ENCODE data around the gene KCNJ10.

DNA sequence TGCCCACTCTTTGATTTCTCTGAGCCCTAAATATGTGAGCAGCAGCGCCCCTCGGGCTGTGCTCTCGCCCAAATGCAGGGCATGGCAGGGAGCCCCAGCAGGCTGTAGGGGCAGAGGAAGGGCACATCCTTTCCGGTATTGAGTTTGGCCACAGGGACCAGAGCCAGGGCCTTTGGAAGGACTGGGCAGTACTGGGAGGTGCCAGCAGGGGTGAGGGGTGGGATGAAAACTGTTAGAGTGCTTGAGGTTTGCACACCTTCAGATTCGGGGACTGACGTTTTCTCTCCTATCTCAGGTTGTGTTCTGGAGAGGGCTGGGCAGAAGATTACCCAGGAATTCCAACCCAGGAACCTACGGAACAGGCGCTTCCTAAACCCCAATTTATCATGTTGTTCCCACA lies 43.4 kb upstream of the KCNJ10 start:
- TF ChIP-seq POLR2A (IDR thresholded peaks at IDR 0.05; ENCODE audit: low read depth, low read length) (no peak), POLR2AphosphoS5 (IDR thresholded peaks at IDR 0.05; ENCODE audit: low read depth, low read length) (no peak)
